HG03432 (cell line): Measurements from ENCODE around the gene MICAL3.

Experiments
- ATAC-seq: cut with Tn5 transposase; IDR thresholded peaks from one replicate; pipeline ENCODE4 v1.9.1; 2021; ENCODE audit warnings: mild to moderate bottlenecking, moderate library complexity; ENCODE audit not compliant: unreplicated experiment

The MICAL3 gene

DNA sequence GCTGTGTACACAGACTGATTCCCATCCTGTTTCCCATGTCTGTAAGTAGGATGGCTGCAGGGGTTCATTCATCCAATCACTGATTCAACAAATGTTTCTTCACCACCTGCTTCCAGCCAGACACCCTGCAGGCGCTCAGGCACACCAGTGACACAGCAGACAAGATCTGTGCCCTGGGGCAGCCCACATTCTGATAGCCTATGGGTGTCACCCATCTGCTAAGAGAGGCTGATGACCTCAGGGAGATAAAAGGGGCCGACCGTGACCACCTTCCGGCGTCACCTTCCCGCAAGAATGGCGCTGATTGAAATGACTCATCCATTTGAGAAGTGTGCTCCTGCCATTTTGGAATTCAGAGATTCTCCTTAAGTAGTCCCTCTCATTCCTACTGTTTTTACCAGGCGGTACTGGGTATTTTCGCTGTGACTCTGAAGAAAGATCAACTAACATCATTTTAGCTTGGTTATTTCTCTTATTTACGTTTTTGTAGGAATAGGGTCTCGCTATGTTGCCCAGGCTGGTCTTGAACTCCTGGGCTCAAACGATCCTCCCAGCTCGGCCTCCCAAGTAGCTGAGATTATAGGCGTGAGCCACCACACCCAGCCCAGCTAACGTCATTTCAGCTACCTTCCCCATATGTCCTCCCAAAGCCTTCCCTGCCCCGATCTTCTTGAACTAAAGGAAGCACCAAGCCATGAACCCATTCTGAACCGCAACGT is 176.8 kb downstream of the MICAL3 start:
- ATAC-seq, result no peak

DNA sequence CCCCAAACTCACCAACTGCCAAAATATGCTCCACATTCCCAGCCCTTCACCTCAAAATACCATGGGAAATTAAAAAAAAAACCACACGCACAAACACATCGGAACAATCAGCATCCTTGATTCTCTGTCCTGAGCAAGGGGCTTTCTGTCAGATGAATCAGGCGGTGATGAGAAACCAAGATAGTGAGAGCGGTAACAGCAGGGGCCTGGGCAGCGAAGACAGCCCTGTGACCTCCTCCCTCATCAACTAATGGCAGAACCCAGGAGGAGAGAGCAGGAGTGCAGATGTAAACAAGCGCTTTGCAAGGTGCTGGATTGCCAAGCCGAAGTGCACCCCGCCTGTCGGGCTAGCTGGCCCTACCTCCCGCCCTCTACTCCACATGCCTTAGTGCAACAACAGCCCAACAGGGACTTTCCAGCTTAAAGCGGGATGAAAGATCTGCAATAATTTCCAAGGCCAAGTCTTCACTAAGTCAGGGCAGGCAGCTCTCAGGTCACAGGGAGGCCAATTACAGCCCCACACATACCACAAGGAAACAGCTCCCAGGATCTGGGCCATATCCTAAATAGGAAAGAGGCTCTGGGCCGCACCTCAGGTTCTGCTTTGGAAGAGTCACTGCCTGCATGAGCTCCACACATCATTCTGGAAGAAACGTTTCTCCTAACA is 177.9 kb downstream of the MICAL3 start:
- no peak for ATAC-seq

DNA sequence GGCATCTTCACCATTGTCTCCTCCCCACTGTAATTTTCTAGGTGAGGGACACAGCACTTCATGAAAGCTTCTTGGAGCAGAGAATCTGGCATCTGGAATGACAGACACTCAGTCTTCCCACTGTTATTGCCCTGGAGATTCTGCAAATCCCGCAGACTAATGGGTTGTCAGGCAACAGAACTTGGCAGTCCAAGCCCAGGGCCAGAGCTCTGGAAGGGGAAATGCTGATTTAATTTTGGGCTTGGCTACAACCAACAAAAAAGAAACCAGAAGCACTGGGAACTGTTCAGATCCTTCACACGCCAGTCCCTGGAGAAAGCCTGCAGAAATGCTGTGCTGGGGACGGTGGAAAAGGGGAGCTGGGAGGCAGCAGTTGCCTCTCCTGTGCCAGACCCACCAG is 178.6 kb downstream of the MICAL3 start:
- no peak for ATAC-seq

DNA sequence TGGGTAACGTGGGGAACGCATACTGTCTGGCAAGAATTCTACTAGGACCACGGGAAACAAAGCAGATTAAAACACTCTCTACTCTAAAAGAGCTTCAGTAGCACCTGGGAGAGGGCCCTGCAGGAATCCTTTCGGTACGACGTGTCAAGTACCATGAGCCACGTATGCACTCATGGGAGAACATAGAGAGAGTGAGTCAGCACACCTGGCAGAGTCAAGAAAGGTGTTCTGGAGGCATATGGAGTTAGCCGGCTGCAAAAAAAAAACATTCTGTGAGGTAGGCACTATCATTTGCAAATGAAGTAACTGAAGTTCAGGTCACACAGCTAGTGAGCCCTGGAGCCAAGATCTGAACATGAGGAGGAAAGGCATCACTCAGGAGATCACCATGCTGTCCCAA is 179.0 kb downstream of the MICAL3 start:
- ATAC-seq, result no peak

DNA sequence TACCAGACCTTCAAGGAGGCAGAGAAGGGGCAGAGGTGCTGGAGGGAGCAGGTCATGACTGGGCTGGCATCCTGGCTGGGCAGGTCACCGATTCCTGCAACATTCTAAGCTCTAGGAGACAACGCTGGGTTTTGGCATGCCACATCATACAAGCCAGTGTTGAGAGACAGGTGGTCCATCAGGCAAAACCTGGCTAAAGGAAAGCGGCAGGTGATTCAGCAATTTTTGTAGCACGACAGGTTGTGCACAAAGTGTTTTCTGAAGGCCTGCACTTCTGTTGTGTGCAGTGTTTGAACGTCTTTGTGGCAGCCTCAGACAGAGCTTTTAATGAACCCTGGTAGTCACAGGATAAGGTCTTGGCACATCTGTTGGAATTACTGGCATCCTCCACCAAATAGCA is 180.2 kb downstream of the MICAL3 start:
- ATAC-seq, result no peak

DNA sequence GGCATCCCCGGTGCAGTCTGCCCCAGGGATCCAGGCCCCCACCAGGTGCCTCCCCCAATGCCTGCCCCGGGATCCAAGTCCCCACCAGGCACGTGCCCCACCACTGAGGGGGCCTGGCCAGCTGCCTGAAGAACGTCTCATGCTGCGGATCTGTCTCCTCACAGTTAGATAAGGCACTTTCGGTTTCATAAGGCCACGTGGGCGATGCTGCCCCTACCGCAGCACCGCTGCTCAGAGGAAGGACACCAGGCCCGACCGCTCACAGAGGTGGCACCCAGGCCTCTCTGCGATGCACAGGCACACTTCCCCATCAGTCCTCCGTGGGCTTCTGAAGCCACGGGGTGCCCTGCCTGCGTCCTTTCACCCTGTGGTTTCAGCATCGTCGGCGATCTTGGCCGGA is 182.0 kb downstream of the MICAL3 start:
- ATAC-seq, result no peak

DNA sequence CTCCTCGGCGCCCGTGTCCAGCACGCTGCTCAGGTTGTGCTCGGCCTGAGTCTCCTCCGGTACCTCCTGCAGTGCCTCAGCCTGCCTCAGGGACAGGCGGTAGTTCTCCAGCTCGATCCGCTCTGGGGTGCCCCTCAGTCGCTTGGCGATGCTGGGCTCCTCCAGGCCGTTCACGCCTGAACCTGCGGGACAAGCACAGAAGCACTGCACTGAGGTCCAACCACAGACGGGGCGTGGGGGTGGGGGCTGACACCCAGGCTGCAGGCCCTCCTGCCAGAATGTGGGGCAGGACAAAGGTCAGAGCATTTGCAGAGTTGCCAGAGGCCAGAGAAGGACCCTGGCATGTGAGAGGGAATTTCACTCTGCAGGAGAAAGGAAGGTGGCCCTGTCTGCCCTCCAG is 182.5 kb downstream of the MICAL3 start:
- ATAC-seq, result no peak

DNA sequence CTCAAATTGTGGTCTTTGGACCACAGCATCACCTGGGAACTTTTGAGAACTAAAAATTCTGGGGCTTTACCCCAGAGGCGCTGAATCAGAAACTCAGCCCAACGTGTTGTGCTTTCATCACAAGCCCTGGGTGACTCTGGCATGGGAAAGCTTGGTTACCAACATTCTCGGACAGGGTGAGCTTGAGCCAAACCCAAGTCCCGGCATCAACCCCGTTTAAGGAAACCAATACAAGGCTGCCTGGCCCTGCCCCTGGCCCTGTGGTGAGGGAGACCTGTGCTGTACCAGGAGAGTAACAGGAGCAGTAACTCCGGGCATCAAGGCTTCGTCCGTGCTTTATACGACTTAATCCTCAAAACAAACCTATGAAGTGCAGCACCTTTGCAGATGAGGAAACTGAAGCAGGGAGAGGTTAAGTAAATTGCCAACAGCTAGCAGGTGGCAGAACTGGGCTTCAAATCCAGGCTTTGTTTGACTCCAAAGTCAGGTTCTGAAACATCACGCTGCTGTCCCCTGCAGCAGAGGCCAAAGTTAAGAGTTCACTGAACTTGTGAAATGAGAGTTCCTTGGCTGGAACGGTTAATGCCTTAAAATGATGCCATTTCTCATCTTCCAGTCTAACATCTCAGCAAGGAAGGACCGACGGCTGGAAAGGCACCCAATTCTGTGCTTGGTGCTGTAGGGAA is 186.0 kb downstream of the MICAL3 start:
- ATAC-seq, result no peak

DNA sequence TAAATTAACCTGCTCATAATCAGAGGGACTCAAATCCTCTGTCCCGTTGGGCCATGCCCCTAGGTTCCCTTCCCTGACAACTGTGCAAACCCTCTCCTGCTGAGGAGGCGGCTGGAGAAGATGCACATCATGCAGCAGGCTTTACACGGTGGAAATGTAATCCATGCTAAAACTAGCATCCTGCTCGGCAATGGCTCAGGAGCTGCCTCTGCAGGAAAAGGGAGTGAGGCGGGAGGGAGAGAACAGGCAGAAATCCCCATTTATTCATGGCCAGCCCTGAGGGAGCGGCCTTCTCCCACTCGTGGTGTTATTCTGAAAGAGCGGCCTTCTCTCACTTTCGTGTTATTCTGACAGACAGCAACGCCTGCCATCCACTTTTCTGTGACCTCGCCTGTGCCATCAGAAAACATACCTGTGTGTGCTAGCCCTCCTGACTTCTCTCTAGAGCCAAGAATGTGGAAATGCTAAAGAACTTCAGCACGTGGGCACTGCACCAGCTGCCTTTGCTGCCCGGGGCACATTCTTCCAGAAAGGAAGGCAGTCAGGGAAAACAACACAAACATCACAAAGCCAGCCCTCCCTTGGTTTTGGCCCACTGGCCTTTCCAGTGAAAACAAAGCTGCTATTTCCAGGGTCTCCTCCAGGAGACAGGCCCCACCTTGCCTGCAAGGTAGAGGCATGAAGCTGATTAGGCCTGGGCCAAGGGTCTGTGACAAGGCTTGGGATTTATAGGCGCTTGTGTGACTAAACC is 187.2 kb downstream of the MICAL3 start:
- ATAC-seq, result no peak

DNA sequence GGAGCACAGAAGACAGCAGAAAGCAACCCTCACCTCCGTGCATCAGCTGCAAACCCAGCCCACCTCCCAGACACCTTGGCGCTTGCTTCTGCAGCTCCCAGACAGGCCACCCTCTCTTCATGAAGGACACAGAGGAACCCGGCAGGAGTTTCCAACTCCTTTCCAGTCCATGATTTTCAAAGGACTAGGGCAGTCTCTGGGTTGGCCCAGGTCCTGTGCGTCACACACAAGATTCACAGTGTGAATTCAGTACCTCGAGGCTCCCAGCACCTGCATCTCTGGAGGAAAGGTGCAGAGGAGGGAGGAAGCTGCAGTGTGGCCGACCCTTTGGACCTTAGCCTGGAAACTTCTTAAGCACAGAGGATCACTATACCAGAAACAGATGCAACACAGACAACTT is 189.1 kb downstream of the MICAL3 start:
- ATAC-seq, result no peak

DNA sequence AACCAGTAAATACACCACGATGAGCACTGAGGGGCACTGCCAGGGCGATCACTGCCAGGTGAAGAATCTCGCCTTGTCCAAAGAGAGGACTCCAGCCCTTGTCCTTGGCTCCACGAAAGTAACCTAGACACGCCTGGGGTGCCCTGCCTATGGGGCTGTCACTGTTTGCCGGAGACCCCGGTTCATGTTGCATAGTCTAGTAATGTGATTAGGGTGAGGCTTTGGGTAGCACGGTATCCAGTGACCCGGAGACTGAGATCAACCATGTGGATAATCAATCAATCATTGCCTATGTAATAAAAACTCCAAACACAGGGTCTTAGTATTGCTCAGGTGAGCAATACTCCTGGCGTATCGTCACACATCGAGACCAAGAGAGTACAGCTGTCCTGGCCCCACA is 190.9 kb downstream of the MICAL3 start:
- ATAC-seq, result no peak

DNA sequence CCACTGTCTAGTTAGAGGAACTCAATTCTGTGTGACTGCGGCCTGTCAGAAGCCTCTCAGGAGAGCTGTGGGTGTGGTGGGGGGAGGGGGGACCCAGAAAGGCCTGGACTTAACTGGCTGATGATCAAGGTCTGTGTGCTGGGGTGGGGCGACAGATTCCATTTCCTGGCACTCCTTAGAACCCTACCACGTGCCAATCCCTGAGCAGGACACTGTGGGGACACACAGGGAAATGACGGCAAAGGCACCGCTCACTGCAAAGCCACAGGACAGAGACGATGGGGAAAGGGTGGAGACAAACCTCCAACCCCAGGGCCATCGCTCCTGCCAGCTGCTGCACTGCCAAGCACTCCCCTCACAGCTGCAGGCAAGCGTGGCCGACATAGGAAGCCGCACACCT is 191.7 kb downstream of the MICAL3 start:
- ATAC-seq, result no peak

DNA sequence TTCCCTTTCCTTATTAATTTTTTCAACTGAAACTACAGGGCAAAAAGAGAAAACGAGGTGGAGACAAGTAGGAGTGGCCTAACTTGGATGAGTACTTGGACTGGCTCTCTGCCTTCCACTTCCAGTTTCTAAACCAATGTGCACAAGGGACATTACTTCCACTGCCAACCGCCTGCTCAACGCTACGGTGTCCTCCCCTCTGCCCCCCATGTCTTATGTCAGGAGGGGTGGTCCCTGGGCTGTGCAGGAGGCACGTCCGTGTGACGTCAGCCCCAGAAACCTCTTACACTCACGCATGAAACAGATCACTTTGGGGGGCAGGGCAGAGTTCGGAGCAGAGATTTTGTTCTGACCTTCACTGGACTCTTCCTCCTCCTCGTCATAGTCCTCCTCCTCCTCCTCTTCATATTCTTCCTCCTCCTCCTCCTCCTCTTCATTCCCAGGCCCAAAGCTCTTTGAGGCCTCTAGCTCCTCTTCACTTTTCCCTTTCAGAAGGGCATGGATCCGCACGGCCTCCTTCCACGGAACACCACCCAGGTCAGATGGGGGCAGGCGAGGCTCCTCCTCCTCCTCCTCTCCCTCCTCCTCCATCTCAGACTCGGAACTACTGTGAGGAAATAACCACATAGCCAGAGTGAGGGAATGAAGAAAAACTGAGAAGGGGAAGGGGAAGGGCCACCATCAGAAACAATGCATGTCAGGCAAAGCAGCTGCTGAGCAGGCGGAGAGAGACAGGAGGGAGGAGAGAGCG is 192.7 kb downstream of the MICAL3 start:
- no peak for ATAC-seq

DNA sequence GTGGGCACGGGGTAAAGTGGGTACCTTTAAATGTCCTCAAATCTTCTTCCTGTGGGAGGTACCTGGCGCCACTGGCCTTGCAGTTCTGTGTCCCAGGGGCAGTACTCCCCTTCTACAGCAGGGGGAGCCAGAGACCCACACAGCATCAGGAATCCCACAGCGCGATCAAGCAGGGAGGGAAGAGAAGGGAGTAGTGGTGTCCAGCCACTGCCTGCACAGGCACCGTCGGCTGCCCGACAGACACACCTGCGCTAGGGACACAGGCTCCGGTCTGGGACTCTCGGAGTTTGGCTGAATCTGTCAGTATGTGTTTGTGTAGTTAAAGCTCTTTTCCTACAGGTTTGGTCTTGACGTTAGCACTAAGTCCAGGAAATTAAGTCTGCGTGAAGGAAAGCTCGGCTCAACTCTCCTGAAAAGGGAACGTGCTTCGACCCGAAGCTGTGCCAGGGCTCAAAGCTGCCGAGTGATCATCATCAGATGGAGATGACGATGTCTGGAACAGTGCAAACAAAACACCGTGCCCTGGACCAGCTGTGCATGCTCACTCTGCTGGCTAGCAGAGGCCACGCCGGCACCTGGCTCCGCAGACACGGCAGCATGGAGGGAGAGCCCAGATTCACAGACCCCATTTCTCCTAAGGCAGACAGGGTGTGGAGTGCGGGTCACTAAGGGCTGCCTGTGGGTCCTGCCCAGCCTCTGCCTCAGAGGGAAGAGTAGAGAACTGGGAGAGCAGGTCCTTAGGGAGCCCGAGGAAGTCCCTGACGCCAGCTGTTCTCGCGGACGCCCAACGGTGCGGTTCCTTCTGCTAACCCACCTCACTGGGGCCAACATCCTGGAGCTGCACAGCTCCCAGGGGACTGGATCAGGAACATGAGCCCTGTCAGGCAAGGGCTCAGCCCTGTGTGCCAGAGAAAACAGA is 194.1 kb downstream of the MICAL3 start:
- no peak for ATAC-seq

DNA sequence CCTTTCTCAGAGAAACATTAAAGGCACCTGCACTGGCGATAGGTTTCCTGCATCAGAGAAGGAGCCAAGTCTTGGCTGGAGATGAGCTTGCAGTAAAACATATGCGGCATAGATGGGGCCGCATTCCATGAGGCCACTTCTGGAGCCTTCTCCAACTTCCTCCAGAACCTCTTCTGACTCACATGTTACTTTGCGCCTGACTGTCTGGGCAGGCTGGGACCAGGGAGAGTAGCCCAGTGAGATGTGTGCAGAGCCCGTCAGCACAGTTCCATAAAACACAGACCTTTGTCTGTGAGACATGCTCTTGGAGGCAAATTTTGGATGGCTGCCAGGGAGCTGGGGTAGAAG is 194.7 kb downstream of the MICAL3 start:
- ATAC-seq, result no peak

DNA sequence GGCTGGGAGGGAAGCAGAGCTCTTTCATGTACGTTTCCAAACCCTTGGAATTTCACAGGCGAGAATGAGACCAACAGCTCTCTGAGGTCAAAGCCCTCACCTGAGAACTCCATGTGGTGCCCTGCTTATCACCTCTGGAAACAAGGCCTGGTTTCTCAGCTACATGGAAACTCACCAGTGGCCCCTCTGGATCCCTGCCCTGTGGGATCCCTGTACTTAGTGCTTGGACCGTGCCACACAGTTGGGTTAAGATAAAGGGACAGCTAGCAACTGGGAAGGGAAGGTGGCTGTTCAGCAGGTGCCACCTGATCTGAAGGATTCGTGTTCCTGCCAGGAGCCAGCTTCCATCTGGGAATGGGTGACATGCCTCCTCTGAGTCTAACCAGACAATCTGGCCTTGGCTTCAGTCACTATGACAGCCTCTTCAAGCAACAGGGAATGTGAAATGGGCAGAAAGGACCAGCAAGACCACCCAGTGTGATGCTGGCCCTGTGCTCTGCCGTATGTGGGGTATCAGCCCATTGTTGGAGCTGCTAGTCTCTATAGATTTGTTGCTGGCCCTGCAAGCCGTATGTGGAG is 195.8 kb downstream of the MICAL3 start:
- no peak for ATAC-seq

DNA sequence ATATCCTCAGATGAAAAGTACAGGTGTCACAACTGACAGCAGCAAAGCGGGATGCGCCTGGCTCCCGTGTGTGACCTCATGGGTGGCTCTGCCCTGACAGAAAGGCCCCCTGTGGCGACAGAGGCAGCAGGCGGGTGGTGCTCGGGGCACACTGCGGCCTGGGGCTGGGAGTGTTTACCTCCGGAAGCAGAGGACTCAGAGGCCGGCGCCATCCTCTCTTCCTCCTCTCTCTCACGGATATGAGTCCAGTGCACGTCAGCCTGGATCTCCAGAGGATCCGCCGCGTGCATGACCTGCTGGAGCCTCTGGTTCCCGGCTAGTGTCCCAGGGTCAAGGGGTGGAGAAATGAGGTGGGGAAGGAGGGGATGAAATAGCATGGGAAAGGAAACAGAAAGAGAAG is 196.9 kb downstream of the MICAL3 start:
- no peak for ATAC-seq

DNA sequence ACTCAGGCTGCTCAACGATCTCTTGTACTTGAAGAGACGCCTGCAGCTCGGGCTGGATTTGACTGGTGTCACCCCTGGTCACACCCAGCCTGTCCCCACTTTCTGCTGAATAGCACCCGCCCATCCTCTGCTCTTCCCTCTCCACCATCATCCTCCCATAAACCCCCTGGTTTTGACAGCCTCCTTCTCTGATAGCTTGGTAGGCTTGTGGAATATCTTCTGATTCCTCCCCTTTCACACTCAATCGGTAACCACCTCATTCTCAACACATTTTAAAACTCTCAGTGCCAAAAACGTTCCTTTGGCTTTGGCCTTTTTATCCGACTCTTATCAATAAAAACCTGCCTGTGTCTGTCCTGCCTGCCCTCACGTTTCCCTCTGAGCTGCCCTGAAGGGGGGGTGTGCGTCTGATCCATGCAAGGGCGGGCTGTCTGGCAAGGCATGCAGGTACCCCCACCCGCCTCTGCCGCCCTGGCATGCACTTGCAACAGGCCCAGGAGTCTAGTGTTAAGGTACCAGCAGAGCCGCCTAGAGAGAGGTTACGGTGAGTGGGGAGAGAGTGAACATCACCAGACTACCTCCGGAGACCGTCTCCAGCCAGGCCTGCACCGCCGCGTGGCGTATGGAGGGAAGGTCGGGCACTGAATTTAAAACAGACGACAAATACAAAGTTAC is 198.3 kb downstream of the MICAL3 start:
- ATAC-seq, result no peak

DNA sequence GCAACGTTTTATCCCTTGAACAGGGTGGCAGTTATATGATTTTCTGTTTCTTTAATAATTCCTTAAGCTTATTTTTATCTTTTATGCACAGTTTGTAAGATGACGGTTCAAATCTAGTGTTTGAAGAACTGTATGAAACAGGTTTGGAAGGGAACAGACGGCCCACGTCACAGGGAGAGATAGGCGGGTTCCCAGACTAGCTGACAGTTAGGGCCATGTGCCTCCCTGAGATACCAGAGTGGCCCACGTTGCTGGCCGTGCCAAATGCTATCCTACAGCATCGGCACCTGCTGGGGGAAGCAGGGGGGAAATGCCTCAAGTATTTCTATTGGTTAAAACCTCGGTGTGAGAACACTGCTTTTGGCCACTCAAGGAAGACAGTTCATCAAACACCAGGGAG is 199.9 kb downstream of the MICAL3 start:
- ATAC-seq, result no peak
